Stimulated activated naive CD8-positive, alpha-beta T cell treated with anti-CD3 and anti-CD28 coated beads, Interleukin-15, Interleukin-2, amounts not matched to agents 100 ng/mL and 50 ng/mL, for 24 hours (primary cell): Measurements from ENCODE around the gene LCE6A.

Experiments used
- H3K27ac Mint-ChIP-seq: one replicate; pipeline ENCODE4 v1.8.0; 2021; ENCODE audit warnings: mild to moderate bottlenecking, mixed read lengths
- H3K27me3 Mint-ChIP-seq: one replicate; pipeline ENCODE4 v1.8.0; 2021; ENCODE audit warnings: mixed read lengths
- H3K36me3 Mint-ChIP-seq: one replicate; pipeline ENCODE4 v1.8.0; 2021; ENCODE audit warnings: low read depth, mixed read lengths
- H3K4me1 Mint-ChIP-seq: one replicate; pipeline ENCODE4 v1.8.0; 2021; ENCODE audit warnings: low read depth, mixed read lengths
- H3K4me3 Mint-ChIP-seq: one replicate; pipeline ENCODE4 v1.8.0; 2021; ENCODE audit warnings: mild to moderate bottlenecking, mixed read lengths
- H3K9me3 Mint-ChIP-seq: one replicate; pipeline ENCODE4 v1.8.0; 2021; ENCODE audit warnings: mixed read lengths

The LCE6A gene

GRCh38 chr1:152861374-152861773 lies 18.7 kb downstream of the LCE6A start:
- Mint-ChIP-seq H3K27ac (no peak overlapping the region), H3K4me3 (no peak overlapping the region), H3K27me3 (peaks cover 16% of the 10 kb centered on the region), H3K36me3 (no peaks in the 10 kb centered on the region), H3K9me3 (no peaks in the 10 kb centered on the region), H3K4me1 (no peaks in the 10 kb centered on the region)

- H3K9me3 Mint-ChIP-seq, result no peaks in the 10 kb centered on the region
- H3K4me3 Mint-ChIP-seq, result no peak overlapping the region
- peaks cover 5% of the 10 kb centered on the region for H3K27me3 Mint-ChIP-seq
- no peaks in the 10 kb centered on the region for H3K36me3 Mint-ChIP-seq
- no peak overlapping the region for H3K27ac Mint-ChIP-seq
- no peaks in the 10 kb centered on the region for H3K4me1 Mint-ChIP-seq
Observed at GRCh38 chr1:152864443-152864842, 21.8 kb downstream of the LCE6A start.

GRCh38 chr1:152866321-152866720 lies 23.7 kb downstream of the LCE6A start:
- Mint-ChIP-seq H3K27me3 (peaks cover 5% of the 10 kb centered on the region), H3K4me3 (no peak overlapping the region), H3K36me3 (no peaks in the 10 kb centered on the region), H3K9me3 (no peaks in the 10 kb centered on the region), H3K27ac (no peak overlapping the region), H3K4me1 (no peaks in the 10 kb centered on the region)

GRCh38 chr1:152869808-152870419 lies 27.3 kb downstream of the LCE6A start:
- Mint-ChIP-seq H3K4me3 (no peak overlapping the region), H3K36me3 (no peaks in the 10 kb centered on the region), H3K27me3 (no peaks in the 10 kb centered on the region), H3K4me1 (no peaks in the 10 kb centered on the region), H3K9me3 (no peaks in the 10 kb centered on the region), H3K27ac (no peak overlapping the region)

- H3K4me3 Mint-ChIP-seq, result no peak overlapping the region
- no peaks in the 10 kb centered on the region for H3K4me1 Mint-ChIP-seq
- no peak overlapping the region for H3K27ac Mint-ChIP-seq
- H3K36me3 Mint-ChIP-seq, result no peaks in the 10 kb centered on the region
- H3K9me3 Mint-ChIP-seq, result no peaks in the 10 kb centered on the region
- peaks cover 5% of the 10 kb centered on the region for H3K27me3 Mint-ChIP-seq
Observed at GRCh38 chr1:152870831-152871730, 28.4 kb downstream of the LCE6A start.

GRCh38 chr1:152871731-152872126 lies 29.1 kb downstream of the LCE6A start:
- Mint-ChIP-seq H3K27ac (no peak overlapping the region), H3K9me3 (no peaks in the 10 kb centered on the region), H3K36me3 (no peaks in the 10 kb centered on the region), H3K27me3 (peaks cover 5% of the 10 kb centered on the region), H3K4me1 (no peaks in the 10 kb centered on the region), H3K4me3 (no peak overlapping the region)

- Mint-ChIP-seq H3K27ac (no peak overlapping the region), H3K9me3 (no peaks in the 10 kb centered on the region), H3K4me1 (no peaks in the 10 kb centered on the region), H3K4me3 (no peak overlapping the region), H3K27me3 (peaks cover 5% of the 10 kb centered on the region), H3K36me3 (no peaks in the 10 kb centered on the region)
Observed at GRCh38 chr1:152873495-152873894, 30.8 kb downstream of the LCE6A start.

- Mint-ChIP-seq H3K4me1 (no peaks in the 10 kb centered on the region), H3K27ac (no peak overlapping the region), H3K9me3 (no peaks in the 10 kb centered on the region), H3K27me3 (peaks cover 5% of the 10 kb centered on the region), H3K4me3 (no peak overlapping the region), H3K36me3 (no peaks in the 10 kb centered on the region)
Observed at GRCh38 chr1:152876827-152877226, 34.2 kb downstream of the LCE6A start.

- Mint-ChIP-seq H3K4me3 (no peak within 1 kb of the TSS), H3K9me3 (no peaks in the 10 kb centered on the region), H3K4me1 (no peaks in the 10 kb centered on the region), H3K27ac (no peak within 1 kb of the TSS), H3K36me3 (no peaks in the 10 kb centered on the region), H3K27me3 (peaks cover 5% of the 10 kb centered on the region)
Observed at GRCh38 chr1:152878042-152878441, 35.4 kb downstream of the LCE6A start, which contains the start of gene SMCP. SMCP (plus strand) TSS chr1:152878322; CDS start chr1:152884423, 6,101 bp downstream.

- Mint-ChIP-seq H3K4me1 (no peaks in the 10 kb centered on the region), H3K4me3 (no peak overlapping the region), H3K27ac (no peak overlapping the region), H3K9me3 (no peaks in the 10 kb centered on the region), H3K27me3 (peaks cover 5% of the 10 kb centered on the region), H3K36me3 (no peaks in the 10 kb centered on the region)
Observed at GRCh38 chr1:152879559-152880198, 37.0 kb downstream of the LCE6A start.

- no peak overlapping the region for H3K27ac Mint-ChIP-seq
- no peaks in the 10 kb centered on the region for H3K36me3 Mint-ChIP-seq
- H3K4me3 Mint-ChIP-seq, result no peak overlapping the region
- no peaks in the 10 kb centered on the region for H3K9me3 Mint-ChIP-seq
- no peaks in the 10 kb centered on the region for H3K4me1 Mint-ChIP-seq
- peaks cover under 1% of the 10 kb centered on the region for H3K27me3 Mint-ChIP-seq
Observed at GRCh38 chr1:152880316-152880715, 37.7 kb downstream of the LCE6A start.

GRCh38 chr1:152880907-152881306 lies 38.3 kb downstream of the LCE6A start:
- H3K4me1 Mint-ChIP-seq, result no peaks in the 10 kb centered on the region
- no peaks in the 10 kb centered on the region for H3K36me3 Mint-ChIP-seq
- H3K4me3 Mint-ChIP-seq, result no peak overlapping the region
- H3K9me3 Mint-ChIP-seq, result no peaks in the 10 kb centered on the region
- no peaks in the 10 kb centered on the region for H3K27me3 Mint-ChIP-seq
- H3K27ac Mint-ChIP-seq, result no peak overlapping the region

- H3K4me3 Mint-ChIP-seq, result no peak overlapping the region
Observed at GRCh38 chr1:152884085-152884484, 41.4 kb downstream of the LCE6A start.

GRCh38 chr1:152884506-152884905 lies 41.9 kb downstream of the LCE6A start:
- Mint-ChIP-seq H3K9me3 (no peaks in the 10 kb centered on the region), H3K36me3 (no peaks in the 10 kb centered on the region), H3K27ac (no peak overlapping the region), H3K4me3 (no peak overlapping the region), H3K4me1 (no peaks in the 10 kb centered on the region), H3K27me3 (no peaks in the 10 kb centered on the region)

More at GRCh38 chr1:152884085-152884484, 41.4 kb downstream of the LCE6A start:
- no peaks in the 10 kb centered on the region for H3K27me3 Mint-ChIP-seq
- no peaks in the 10 kb centered on the region for H3K36me3 Mint-ChIP-seq
- no peak overlapping the region for H3K27ac Mint-ChIP-seq
- no peaks in the 10 kb centered on the region for H3K4me1 Mint-ChIP-seq
- H3K9me3 Mint-ChIP-seq, result no peaks in the 10 kb centered on the region

- H3K4me1 Mint-ChIP-seq, result no peaks in the 10 kb centered on the region
- no peak overlapping the region for H3K27ac Mint-ChIP-seq
- H3K4me3 Mint-ChIP-seq, result no peak overlapping the region
- peaks cover 1% of the 10 kb centered on the region for H3K27me3 Mint-ChIP-seq
- H3K9me3 Mint-ChIP-seq, result no peaks in the 10 kb centered on the region
- H3K36me3 Mint-ChIP-seq, result no peaks in the 10 kb centered on the region
Observed at GRCh38 chr1:152884966-152885624, 42.4 kb downstream of the LCE6A start.
